HG03135 (cell line): ENCODE measurements around the gene VILL.

Experiments used
- ATAC-seq: cut with Tn5 transposase; IDR thresholded peaks from one replicate; pipeline ENCODE4 v1.9.1; 2021; ENCODE audit warnings: mild to moderate bottlenecking, moderate library complexity; ENCODE audit not compliant: unreplicated experiment

Gene VILL

GRCh38 chr3:37990527-37990926 is at the start of gene VILL:
Gene VILL (plus strand): TSS chr3:37990786. CDS start chr3:37993673, 2,887 bp downstream.
- ATAC-seq: no peak

GRCh38 chr3:37941608-37942508 is 48.7 kb upstream of the VILL start:
- no peak for ATAC-seq

- no peak for ATAC-seq
Observed at GRCh38 chr3:37942646-37943045, 47.9 kb upstream of the VILL start.

GRCh38 chr3:37943126-37943525 is 47.5 kb upstream of the VILL start:
- ATAC-seq: no peak

GRCh38 chr3:37943631-37944314 is 46.8 kb upstream of the VILL start:
- ATAC-seq: no peak

DNA sequence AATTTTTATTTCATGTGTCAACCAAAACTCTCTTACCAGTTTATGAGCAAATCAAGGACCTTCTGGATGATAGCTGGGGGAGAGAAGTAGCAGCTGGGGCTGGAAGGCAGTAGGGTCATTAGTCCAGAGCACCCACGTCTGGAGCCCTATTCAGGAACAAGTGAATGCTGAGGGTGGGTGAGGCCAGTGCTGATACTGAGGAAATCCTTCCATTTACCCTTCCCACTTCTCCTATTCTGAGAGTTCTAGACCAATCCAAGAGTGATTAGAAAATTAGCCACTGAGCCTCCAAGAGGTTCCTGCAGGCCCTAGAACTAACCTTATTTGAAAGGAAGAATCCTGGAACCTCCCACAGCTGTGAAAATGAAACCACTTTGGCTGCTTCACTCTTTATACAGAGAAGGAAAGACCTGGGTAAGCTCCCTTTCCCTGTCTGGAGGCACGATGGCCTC is 46.2 kb upstream of the VILL start:
- no peak for ATAC-seq

DNA sequence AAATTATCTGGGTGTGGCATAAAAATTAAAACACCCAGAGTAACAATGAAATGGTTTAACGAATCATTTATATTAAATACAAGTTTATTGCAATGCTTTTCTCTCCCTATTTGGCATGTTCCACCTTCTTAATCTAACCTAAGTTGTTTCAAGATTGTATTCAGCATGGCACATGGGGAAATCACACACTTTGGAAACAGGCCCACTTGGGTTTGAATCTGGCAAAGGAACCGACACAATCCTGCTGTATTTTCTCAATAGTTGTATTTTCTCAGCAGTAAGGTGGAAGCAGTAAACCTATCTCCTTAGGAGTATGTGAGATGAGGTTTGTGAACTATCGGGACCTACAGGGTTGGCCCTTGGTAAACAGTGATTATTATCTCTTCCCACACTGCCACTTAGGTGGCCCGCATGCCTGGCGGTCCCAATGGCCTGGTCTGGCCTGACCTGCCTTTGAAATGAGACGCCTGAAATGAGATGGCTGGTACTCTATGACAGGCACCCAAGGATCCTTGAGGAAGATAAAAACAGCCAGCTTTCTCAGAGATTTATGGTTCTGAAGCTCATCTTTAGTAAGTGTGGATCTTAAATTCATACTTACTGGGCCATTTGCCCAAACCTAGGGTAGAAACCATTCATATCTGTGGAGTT is 45.3 kb upstream of the VILL start:
- no peak for ATAC-seq

DNA sequence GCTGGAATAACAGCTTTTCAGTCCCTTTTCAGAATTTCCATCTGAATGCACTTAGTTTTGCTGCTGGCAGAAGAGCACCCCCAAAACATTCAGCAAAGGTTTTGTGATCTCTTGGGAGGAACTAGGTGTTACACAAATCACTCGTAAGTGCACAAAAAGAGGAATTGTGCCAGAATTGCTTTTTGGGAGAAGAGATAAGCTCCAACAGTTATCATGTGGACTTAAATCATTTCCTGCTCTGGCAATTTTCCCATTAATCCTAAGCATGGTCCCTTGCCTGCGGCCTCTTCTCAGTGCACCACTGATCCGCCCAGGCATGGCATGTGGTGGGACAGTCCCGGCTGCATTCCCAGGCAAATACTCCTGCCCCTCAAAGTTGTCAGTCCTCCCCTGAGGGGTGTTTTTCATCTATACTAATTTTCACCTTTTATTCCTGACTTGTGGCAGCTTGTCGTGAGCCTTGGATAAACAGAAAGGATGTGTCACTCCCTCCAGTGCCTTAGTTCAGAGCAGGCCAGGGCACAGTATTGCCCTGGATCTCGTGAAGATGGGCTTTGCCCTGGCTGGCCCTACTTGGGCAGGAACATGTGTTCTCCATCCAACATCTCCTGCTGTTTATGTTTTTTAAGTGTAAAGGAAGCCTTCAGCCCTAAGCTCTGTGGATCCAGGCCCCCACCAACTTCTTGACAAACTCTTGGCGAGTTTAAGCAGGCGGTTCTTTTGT is 44.6 kb upstream of the VILL start:
- no peak for ATAC-seq

DNA sequence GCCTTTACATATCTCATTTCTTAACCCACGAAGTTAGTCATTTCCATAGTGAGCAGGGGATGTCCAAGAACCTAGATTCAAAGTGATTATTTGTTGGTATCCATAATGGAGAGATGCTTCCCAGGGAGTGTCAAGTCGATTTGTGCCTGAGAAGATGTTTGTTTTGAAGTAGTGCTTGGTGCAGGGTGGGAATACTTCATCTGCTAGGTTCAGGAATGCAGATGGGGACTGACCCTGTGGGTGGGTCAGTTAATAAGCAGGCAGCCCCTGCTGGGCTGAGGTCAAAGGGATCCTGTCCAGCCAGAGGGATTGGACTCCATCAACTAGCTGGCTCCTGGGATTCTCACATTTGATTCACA is 44.1 kb upstream of the VILL start:
- no peak for ATAC-seq

GRCh38 chr3:37949866-37950265 is 40.7 kb upstream of the VILL start:
- no peak for ATAC-seq

DNA sequence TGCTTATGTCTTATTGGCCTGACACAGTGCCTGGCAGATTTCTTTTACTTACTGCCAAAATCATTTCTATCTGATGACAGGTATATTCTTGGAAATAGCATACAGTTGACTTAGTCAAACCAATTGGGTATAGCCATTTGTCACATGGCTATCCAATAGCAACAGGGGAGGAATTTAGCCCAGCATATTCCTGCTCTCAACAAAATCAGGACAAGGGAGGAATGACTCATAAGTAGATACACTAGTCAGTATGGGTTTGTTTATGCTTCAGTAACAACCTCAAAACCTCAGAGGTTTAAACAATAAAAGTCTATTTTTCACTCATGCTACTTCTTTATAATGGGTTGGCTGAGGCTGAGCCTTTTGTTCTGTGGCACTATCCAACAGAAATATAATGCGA is 38.0 kb upstream of the VILL start:
- ATAC-seq: no peak

DNA sequence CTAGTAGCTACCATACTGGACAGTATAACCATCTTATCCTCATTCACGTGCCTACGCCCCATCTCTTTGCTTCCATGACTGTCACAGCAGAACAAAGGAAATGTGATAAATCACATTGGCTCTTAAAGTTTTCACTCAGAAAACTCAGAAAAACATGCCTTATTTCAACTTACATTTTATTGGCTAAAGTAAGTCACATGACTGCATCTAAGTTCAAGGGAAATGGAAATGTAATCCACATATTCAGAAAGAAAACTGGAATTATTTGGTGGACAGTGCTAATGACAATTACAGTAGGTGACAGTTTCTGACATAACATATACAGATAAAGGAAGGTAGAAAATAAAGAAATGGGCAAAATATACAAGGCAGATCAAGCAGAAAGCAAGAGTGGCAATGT is 37.4 kb upstream of the VILL start:
- ATAC-seq: no peak

- ATAC-seq: no peak
Observed at GRCh38 chr3:37953707-37954394, 36.7 kb upstream of the VILL start.

DNA sequence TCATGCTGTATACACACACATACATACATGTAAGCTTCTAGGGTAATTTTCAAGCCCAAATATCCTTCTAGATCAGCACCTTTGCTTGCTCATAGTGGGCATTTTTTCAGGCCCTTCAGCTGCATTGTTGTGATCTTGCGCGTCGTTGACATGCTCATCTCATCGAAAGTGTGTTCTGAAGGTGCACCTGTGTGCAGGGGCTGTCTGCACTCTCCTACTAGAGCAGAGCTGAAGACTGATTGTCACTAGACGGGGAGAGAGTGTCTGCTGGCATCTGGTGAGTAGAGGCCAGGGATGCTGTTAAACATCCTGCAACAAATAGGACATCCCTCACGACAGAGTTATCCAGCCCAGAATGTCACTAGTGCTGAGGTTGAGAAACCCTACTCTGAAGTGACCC is 35.7 kb upstream of the VILL start:
- no peak for ATAC-seq

DNA sequence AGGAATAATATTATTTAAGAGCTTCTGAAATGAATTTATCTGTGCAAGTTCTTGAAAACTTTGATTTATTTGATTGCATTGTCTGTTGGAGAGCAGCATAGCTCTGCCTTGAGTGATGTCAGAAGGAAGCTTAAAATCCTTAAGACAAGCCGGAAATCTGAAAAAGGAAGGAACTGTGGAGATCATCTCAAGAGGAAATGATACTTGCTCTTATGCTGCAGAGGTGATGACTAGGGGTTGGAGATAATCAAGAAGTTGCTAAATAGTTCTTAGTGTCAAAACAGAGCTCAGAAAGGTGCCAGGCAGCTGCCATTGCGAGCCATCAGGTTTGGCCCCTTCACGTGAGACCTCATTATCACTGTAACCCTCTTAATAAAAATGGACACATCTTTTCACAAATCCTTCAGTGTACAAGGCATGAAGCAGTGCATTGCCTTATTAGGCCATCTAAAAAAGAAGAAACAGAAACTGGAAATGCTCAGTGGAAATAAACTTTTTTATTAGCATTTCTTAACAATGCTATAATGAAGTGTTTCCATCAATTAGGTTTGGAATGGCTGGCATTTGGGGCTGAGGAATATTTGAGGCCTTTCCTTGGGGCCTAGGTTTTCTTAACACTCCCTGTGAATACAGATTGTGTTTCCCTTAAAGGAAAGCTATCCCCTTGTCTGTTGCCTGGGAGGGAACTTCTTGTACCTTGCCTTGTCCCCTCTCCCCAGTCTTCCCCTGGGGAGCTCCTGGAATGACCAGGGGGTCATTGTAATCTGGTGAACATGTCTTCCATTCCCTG is 34.5 kb upstream of the VILL start:
- no peak for ATAC-seq

DNA sequence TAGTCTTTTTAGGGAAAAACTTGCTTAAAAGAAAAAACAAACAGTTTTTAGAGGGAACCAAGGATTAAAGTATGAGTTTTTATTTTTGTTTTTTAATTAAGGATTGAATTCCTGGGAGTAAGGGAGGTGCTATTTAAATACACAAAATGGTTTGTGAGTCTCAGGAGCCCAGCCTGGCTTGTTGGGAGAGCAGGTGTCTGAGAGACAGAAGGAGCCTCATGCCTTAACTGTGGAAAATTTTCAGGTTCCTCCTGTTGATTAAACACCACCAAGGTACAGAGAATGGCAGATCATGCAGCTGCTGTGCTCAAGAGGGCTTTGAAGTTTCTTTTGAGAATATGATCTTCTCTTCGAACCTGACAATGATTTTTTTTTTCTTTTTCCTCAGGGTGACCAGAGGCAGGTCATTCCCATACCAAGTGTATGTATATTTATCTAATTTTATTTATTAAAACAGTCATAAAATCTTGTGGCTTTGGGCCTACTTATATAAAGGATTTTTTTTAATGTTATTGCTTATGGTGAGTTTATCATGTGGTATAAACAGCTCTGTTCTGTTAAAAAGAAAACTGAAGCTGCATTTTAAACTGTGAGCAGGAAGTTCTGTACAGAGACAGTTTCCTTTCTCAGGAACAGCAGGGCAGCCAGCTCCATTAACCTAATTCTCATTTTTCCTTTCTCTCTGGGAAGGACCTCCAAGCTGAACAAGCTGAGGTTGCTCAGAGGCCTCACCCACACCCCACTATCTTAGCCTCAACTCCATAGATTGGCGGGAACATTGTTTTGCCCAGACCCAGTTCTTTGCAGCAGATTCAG is 33.7 kb upstream of the VILL start:
- peak; percentile 63 for ATAC-seq

DNA sequence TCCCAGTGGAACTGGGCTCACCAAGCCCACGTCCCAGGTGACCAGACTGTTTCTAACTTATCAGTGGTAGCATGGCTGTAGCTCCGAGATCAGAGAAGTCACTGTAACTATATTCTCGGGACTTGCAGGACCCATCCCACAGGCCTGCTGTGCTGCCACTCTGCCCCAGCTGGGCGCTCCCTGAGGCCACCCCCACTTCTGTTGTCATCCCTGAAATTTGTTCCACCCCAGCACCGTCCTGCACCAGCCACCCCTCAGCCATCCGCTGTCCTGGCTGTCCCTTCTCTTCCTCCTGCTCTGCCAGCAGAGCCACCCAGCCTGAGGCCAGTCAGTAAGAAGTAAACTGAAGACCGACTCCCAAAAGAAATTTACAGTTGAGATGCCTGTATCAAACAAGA is 33.0 kb upstream of the VILL start:
- ATAC-seq: no peak

GRCh38 chr3:37961622-37962431 is 28.8 kb upstream of the VILL start:
- no peak for ATAC-seq
